D721Med (cell line): Measurements from ENCODE around the gene CCDC77.

ENCODE experiments used
- DNase-seq: peaks from one replicate; pipeline ENCODE4 v3.0.0; 2011; ENCODE audit warnings: low spot score; ENCODE audit not compliant: insufficient read length
- FAIRE-seq: peaks from 2 replicates; lab custom pipeline; 2011; peaks lifted over from hg19 to GRCh38; lab: Jason Lieb, UNC
- TF ChIP-seq, protein P1 (sequence below): IDR thresholded peaks from 2 replicates; pipeline ENCODE4 v1.5.1; 2012; ENCODE audit warnings: mild to moderate bottlenecking, control low read depth; ENCODE audit not compliant: insufficient read depth; ENCODE audit errors: missing control alignments

The CCDC77 gene

GRCh38 chr12:460261-461230 is 59.1 kb downstream of the CCDC77 start:
- no peak for FAIRE-seq

DNA sequence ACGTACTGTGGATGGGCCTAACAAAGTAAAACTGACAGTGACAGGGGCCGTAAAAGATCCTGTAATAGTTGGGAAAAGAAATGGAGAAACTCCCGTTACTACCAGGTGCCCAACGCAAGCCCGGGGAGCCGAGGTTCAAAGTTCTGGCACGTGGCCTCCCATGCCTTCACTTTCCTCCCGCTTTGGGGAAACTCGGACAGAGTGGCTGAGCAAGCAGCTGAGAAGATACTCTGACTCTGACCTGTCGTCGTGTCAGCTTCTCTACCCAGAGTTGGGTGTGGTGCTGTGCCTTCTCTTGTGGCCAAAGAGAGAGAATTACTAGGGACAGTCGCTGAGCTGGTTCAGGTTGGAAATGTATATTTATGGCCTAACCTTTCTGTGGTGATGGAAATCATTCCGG is 60.0 kb downstream of the CCDC77 start:
- DNase-seq (no peak), FAIRE-seq (no peak)
- TF ChIP-seq, protein P1, sequence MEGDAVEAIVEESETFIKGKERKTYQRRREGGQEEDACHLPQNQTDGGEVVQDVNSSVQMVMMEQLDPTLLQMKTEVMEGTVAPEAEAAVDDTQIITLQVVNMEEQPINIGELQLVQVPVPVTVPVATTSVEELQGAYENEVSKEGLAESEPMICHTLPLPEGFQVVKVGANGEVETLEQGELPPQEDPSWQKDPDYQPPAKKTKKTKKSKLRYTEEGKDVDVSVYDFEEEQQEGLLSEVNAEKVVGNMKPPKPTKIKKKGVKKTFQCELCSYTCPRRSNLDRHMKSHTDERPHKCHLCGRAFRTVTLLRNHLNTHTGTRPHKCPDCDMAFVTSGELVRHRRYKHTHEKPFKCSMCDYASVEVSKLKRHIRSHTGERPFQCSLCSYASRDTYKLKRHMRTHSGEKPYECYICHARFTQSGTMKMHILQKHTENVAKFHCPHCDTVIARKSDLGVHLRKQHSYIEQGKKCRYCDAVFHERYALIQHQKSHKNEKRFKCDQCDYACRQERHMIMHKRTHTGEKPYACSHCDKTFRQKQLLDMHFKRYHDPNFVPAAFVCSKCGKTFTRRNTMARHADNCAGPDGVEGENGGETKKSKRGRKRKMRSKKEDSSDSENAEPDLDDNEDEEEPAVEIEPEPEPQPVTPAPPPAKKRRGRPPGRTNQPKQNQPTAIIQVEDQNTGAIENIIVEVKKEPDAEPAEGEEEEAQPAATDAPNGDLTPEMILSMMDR: no peak

More at GRCh38 chr12:460261-461230, 59.1 kb downstream of the CCDC77 start:
- TF ChIP-seq, protein P1: no peak
- DNase-seq: no peak

DNA sequence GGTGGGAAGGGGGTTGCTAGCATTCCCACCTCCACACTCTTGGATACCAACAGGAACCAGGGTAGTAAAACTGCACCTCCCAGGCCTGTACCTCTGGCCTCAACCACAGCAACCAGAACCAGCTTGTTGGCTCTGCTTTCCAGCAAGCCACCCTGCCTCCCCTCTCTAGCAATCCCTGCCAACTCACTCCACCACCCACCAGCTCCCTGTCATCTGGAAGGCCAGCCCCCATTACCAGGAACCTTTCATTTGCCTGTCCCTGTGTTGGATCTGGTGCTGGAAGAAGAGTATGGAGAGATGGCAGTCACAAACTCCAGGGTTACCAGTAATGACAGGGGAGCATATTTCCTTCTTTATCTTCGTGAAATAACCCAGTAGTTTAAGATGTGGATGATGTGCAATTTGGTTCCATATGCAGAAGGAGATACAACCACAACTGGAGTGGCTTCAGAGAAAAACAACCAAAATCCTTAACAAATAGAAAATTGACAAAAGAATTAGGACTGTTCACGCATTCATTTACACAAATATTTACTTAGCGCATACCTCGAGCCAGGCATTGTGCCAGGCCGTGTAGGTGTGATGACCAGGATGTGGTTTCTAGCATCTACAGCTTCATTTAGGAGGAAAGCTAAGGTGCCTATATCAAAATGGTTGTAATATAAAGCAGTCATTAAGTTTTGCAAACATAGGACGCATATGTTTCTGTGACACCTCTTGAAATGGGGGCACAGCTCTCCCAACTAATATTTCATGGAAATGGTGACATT is 61.7 kb downstream of the CCDC77 start:
- TF ChIP-seq, protein P1: no peak
- DNase-seq (no peak), FAIRE-seq (no peak)

DNA sequence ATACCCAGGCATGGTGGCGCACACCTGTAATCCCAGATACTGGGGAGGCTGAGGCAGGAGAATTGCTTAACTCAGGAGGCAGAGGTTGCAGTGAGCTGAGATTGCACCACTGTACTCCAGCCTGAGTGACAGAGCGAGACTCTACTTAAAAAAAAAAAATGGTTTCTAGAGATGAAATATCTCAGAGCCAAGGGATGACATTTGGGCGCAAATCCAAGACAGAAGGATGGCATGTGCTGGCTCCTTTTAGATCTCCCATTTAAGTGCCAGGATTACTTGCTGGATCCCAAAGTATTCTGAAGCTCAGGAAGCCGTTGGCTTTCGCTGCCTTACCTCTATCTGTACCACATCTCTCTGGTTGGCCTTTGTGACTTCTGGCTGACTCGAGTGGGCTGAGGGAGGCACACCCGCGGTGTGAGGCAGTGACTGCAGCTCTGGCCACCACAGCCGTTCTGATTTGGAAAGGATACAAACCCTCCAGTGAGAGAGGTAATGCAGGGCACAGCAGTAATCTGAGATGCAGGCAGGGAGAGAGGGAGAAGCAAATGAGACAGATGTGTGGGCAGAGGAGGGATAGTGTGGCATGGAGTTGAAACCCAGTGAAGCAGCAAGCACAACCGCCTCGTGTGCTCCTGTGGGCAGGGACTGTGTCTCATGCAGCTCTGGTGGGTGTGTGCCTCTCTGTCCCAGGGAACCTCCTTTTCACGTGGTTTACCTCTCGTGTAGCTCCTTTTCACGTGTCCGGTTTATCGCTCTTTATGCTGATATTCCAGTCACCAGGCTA is 63.2 kb downstream of the CCDC77 start:
- DNase-seq: no peak
- TF ChIP-seq, protein P1: no peak

GRCh38 chr12:466039-466438 is 64.6 kb downstream of the CCDC77 start:
- TF ChIP-seq, protein P1: no peak

More for the DNA sequence above, 63.2 kb downstream of the CCDC77 start:
- no peak for FAIRE-seq

GRCh38 chr12:466762-467161 is 65.3 kb downstream of the CCDC77 start:
- DNase-seq (no peak), FAIRE-seq (no peak)
- TF ChIP-seq, protein P1: no peak

More at GRCh38 chr12:466039-466438, 64.6 kb downstream of the CCDC77 start:
- FAIRE-seq (no peak), DNase-seq (no peak)
